Measurements from ENCODE around the gene PSMB7.
A peak's percentile ranks its signal among the peaks of the same experiment; 100 is the strongest.

PSMB7 gene

DNA sequence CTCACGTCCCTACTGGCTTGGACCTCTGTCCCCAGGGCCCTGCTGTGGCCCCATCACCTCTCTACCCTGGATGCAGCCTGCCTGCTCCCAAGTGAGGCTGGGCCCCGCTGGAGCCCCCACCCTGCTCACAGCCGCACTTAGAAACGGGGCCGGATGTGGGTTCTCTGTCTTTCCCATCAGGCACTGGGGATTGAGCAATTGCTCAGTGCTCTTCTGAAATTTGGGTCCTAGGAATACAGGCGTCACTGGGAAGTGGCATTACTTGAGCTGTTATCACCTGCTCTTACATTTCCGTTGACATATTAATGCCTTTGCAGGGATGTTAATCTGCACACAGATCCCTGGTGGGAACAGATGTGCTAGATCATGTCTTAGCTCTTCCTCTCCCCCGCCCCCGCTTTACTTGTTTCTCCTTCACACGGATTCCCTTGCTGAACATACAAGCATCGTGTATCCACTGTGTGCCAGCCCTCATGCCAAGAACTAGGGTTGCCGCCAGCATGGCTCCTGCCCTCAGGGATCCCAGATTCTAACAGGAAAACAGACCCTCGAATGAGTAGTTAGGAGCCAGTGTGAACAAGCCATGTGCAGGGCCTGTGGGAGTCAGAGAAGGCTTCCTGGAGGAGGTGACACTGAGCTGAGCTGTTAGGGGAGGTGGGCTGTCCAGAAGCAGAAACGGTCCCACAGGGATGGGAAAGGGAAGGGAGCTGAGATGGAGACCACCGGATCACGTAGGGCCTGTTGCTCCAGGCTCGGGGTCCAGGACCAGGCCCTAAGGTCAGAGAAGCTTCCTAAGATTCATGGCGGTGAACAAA is 92.4 kb downstream of the PSMB7 start:
- DNase-seq = no peak

DNA sequence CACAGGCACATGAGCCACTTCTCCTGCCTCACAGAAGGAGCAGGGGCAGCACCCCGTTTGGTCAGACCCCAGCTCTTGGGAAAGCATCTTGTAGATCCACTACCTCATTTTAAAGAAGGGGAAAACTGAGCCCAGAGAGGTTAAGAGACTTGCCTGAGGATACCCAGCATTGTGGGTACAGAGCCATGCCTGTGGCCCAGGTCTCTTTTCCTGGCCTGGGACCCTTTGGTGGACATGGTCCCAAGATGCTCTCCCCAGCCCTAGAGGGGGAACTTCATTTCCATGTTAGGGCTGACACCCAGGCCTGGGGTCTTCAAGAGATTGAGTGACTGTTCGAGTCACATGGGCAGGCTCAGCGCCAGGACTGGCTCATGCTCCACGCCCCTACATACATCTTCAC is 93.3 kb downstream of the PSMB7 start:
- DNase-seq = no peak

DNA sequence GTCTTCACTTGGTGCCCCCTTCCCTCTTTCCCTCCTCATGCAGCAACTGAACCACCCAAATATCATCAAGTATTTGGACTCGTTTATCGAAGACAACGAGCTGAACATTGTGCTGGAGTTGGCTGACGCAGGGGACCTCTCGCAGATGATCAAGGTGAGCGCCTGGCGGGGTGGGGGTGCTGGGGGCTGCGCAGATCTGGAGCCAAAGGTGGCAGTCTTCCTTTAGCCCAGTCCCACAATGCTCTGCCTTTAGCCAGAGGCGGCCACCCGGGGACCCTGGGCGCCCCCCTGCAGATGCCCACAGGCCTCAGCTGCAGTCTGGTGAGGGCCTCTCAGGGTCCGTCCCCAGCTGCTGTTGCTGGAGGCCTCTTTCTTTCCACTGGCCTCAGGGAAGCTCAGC is 93.8 kb downstream of the PSMB7 start:
- DNase-seq = no peak

DNA sequence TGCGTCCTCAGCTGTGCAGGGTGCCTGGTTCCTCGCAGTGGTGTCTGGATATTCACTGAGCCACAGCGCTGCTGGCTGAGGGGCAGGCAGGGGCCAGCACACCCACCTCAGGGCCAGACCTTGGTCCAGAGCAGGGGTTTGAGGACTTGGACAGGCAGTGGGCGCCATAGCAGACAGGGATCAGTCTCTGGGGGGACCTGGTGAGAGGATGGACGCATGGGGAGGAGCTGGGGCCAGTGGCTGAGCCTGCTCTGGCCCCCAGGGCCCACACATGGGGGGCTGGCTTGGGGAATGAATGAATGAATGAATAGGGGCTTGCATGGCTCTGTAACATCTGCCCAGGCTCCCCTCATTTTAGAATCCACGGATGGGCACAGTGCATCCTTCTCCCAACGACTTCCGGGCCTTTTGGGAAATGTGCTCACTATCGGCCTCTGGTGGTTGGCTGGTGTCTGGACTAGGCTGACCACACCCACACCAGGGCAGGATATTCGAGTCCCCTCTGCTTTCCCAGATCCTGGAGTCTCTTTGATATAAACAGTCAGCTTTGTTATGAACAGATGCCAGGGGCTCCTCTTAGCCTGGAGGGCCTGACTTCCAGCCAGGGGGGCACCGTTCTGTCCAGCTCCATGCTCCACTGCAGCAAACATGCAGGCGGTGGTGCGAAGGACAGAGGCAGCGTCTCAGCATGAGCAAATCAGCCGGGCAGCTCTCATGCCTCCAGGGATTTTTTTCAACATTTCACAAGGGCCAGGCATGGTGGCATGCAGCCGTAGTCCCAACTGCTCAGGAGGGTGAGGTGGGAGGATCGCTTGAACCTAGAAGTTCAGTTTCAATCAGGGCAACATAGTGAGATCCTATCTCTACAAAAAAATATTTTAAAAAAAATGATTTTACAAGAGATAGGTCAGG is 94.9 kb downstream of the PSMB7 start:
- DNase-seq = peak; percentile 64

DNA sequence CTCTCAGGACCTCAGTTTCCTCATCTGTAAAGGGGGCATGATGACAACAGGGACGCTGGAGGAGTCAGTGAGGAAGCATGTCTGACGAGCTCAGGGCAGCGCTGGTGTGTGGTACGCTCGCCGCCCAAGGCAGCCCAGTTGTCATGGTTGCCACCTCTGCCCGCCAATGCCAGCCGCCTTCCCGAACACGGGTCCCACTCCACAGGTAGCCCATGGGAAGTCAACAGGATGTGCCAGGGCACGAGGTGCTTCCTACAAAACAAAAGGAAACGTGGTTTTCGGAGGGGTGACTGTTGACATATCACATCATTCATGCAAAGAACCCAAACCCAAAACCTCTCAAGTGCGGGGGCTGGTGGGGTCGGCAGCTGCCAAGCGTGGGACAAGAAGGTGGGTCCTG is 99.4 kb downstream of the PSMB7 start:
- DNase-seq = no peak

DNA sequence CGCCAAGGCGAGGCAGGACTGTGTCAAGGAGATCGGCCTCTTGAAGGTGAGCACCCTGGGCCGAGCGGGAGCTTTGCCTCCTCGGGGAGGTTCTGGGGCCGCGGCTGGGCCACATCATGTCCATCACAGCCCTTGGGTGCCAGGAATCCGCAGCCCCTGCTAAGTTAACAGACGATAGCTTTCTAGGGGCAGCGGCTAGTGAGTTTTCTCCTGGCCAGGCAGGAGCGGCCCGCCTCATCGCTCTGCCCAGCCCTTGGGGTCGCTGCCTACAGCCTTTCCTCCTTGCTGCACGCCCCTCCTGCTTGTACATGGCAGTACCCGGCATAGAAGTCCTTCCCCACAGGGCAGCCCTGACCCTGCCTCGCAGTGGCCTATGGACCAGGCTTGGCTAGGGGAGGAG is 101.3 kb downstream of the PSMB7 start:
- DNase-seq = no peak

DNA sequence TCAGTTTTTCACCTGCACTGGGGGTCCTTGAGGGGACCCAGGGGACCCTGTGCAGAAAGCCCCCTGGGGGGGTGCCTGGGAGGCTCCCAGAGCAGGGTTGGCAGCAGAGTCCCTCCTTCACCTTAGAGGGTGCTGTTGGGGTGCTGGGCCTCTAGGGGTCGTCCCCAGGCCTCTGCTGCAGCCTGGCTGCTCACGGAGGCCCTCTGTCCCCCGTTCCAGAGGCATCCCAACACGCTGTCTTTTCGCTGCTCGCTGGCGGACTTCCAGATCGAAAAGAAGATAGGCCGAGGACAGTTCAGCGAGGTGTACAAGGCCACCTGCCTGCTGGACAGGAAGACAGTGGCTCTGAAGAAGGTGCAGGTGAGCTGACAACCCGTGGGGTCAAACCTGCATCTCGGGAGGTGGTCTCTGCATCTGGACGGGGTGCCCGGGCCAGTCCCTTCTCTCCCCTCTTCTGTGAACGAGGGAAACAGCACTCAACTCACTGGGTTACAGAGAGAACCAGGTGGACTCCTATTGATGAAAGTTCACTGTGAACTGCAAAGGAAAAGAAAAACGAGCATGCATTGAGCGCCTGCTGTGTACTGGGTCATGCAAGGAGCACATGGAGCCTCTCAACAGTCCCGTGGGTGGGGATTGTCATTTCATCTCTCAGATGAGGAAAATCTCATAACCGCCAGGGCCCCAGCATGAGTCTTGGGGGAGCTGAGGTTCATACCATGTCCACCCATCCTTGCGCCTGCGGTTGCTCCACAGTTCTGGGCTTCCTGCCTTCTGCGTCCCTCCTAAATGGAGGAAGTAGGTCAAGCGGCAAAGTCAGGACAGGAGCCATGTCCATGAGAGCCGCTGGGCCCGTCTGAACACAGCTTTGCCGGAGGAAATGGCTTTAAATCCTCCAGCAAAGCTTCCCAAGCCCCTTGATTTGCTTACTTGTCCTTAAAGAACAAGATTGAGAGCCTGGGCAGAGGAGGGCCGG is 102.7 kb downstream of the PSMB7 start:
- DNase-seq = no peak

DNA sequence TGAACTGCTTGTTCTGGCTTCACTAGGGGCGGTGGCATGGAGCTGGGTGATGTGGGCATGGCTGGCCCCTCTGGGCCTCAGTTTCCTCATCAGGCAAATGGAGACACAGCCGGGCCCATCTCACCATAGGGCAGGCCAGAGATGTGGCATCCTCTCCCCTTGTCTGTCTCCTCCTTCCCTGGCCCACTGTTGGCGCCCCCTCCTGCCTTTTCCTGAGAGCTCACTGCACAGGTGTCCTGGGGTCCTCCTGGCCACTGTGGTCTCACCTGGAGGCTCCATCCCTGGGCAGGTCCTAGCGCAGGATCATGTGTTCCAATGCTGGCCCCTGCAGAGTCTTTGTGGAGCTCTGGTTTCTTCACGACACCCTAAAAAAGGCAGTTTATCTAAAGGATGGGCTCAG is 104.0 kb downstream of the PSMB7 start:
- no peak for DNase-seq

DNA sequence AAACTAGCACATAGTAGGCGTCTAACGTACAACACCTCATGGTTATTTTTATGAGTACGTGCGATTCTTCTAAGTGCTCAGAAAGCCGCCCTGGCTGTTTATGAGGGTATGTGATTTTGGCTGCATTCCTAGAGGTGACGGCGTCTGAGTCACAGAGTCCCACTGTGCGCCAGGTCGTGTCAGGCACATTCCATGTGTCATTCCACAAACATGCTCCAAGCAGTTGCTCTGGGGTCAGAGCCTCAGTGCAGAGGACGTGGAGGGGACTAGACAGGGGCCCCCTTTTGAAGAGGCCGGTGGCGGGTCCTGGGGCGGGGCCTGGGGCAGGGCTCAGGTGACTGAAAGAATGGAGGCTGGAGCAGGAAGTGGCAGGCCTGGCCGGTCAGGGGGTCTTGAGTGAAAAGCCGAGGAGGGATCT is 105.6 kb downstream of the PSMB7 start:
- no peak for DNase-seq

DNA sequence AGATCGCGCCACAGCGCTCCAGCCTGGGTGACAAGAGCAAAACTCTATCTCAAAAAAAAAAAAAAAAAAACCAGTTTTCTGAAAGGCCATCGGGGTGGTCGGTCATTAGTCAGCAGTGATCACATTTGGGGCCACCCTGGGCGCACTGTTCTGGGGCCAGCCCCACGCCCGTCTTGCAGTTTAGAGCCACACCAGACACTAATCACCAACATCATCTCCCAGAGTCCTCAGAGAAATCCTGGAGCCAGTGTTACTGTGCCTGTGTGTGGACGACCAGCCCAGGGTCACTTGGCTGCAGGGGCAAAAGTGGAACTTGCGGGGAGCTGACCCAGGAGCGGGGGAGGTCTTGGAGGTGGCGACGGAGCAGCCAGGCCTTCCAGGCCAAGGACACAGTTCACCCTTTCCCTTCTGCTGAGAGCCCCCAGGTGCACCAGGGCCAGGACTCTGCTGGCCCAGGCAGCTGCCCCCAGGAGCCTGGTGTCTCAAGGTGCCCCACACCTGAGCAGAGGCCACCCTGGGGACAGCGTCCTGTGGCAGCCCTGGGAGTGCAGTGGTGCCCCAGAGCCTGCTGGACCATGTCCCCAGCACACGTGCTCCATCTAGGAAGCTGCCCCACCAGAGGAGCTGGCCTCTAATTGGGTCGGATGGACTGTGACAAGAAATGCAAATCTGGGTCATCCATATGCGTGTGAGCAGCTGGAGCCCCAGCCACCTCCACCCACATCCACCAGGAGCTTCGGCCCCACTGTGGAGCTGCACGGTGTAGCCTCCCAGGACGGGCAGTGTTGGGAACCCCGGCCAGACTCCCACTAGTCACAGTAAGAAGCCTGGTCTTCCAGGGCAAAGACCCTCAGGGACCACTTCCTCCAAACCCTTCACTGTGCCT is 106.4 kb downstream of the PSMB7 start:
- DNase-seq = no peak

DNA sequence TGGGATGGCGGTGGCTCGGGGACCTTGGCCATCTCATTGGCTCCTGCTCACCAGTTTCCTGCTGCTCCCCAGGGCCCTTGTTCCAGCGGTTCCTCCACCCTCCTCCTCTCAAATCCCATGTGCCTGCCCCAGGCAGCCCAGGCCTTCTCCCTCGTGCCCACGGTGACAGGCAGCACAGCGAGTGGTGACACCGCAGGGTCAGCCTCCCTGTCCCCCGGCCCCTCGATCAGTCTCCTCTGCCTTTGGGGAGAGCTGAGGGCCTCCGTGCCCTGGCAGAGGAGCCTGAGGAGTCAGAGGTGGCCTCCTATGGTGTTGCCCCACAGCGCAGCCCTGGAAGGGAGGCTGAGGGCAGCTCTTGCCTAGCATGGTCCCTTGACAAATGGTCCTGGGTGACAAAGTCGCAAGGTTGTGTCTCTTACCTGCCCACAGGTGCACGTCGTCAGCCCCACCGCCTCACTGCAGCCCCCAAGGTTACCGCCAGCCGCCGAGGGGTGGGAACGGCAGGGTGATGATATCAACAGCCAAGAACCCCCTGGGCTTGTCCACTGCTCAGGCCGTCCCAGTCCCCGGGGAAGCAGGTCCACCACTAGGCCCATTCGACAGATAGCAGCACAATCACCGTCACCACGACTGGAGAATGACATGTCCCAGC is 107.7 kb downstream of the PSMB7 start:
- DNase-seq = no peak

DNA sequence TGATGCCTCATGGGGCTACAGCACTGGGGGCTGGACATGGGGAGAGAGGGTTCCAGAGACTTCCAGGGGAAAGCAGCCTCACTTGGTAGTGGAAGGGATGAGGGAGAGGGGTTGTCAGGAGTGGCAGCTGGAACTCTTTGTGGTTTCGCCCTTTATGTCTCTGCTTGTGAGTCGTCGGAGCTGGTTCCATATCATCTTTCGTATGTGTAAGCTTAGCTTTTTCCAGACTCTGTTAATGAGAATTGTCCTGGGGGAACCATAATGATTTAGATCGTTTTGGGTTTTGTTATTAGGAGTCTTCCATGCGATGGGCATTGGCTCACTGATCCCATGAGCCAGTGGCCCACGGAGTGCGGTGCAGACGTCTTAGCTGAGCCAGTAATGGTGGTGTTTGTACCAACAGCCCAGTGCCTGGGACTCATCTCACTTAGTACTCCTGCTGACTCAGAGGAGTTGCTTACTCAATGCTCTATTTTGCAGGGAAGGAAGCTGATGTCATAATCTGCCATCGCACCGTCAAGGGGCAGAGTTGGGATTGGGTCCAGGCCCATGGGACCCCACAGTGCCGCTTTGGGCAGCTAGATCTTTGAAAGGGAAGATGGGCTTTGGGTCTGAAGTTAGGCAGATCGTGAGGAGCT is 109.0 kb downstream of the PSMB7 start:
- no peak for DNase-seq

DNA sequence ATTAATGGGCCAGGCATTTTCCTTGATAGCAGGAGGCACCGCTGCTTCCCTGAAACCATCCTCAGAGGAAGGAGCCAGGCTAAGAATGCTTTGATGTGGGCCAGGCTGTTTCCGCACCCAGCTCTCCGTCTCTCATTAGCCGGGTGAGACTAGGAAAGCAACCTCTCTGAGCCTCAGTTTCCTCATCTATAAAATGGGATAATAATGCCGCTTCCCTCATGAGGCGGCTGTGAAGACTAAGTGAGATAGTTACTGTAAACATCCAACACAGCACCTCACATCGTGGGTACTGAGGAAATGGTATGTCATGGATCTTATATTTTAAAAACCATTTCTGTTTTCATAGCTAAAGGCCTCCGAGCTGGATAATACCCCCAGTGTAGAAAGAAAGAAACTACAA is 111.0 kb downstream of the PSMB7 start:
- no peak for DNase-seq

DNA sequence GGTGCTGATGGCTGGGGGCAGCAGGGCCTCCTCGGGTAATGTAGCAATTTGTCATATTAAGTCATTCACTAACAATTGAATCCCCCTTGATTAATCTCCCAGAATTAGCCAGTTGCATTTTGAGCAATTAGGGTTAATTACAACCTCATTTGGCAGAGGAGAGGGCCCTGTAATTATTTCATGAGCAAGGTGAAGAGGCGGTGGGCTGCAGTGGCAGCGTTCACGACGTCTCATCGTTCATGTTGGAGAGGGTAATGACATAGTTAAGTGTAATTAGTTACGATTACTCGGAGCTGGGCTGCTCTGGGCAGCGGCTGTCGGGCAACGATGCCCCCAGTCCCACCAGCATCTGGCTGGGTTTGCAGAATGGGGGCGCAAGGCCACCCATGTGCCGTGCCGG is 111.5 kb downstream of the PSMB7 start:
- DNase-seq = peak; percentile 83
